GM23248 (cell line): ENCODE measurements around the gene PPDPF. TPM values are rescaled to one million over a fixed set of nuclear protein-coding genes. Genes with fewer than 3 reads are reported as not detected.

Experiments used
- DNase-seq: peaks from one replicate; pipeline ENCODE4 v3.0.0-alpha.2; 2015
- H2AFZ ChIP-seq: fragments of 200-600 bp; sonication (generic); 2 replicates; pipeline ENCODE4 v1.6.1; 2016; ENCODE audit warnings: antibody characterized with exemption
- H3F3A ChIP-seq: fragments of 200-600 bp; sonication (generic); 2 replicates; pipeline ENCODE4 v1.6.1; 2016; ENCODE audit warnings: mild to moderate bottlenecking, antibody characterized with exemption, mixed run types; ENCODE audit not compliant: insufficient read depth
- H3K27ac ChIP-seq: fragments of 200-600 bp; sonication (generic); 2 replicates; pipeline ENCODE4 v1.5.1; 2016; ENCODE audit warnings: mild to moderate bottlenecking
- H3K27me3 ChIP-seq: fragments of 200-600 bp; sonication (generic); replicated peaks from 2 replicates; pipeline ENCODE4 v1.6.1; 2016; ENCODE audit warnings: mild to moderate bottlenecking; ENCODE audit not compliant: insufficient read depth
- H3K36me3 ChIP-seq: fragments of 200-600 bp; sonication (generic); 2 replicates; pipeline ENCODE4 v1.6.1; 2016; ENCODE audit warnings: low read depth, mild to moderate bottlenecking
- H3K4me1 ChIP-seq: fragments of 200-600 bp; sonication (generic); 2 replicates; pipeline ENCODE4 v1.6.1; 2016; ENCODE audit warnings: mild to moderate bottlenecking; ENCODE audit not compliant: insufficient read depth
- H3K4me2 ChIP-seq: fragments of 200-600 bp; sonication (generic); one replicate; pipeline ENCODE4 v1.6.1; 2016; ENCODE audit warnings: mild to moderate bottlenecking; ENCODE audit not compliant: unreplicated experiment
- H3K4me3 ChIP-seq: fragments of 200-600 bp; sonication (generic); 2 replicates; pipeline ENCODE4 v1.5.1; 2016; ENCODE audit warnings: mild to moderate bottlenecking
- H3K79me2 ChIP-seq: fragments of 200-600 bp; sonication (generic); 2 replicates; pipeline ENCODE4 v1.6.1; 2016; ENCODE audit warnings: mild to moderate bottlenecking; ENCODE audit not compliant: insufficient read depth
- H3K9ac ChIP-seq: fragments of 200-600 bp; sonication (generic); 2 replicates; pipeline ENCODE4 v1.6.1; 2016; ENCODE audit warnings: mild to moderate bottlenecking
- H3K9me2 ChIP-seq: fragments of 200-600 bp; sonication (generic); 2 replicates; pipeline ENCODE4 v1.6.1; 2016; ENCODE audit warnings: mixed run types, mild to moderate bottlenecking, moderate library complexity; ENCODE audit not compliant: insufficient read depth
- H3K9me3 ChIP-seq: fragments of 200-600 bp; sonication (generic); one replicate; pipeline ENCODE4 v1.6.1; 2017; ENCODE audit warnings: low read depth
- H4K20me1 ChIP-seq: fragments of 200-600 bp; sonication (generic); 2 replicates; pipeline ENCODE4 v1.6.0; 2016; ENCODE audit not compliant: insufficient read depth
- EZH2 ChIP-seq: fragments of 200-600 bp; sonication (generic); IDR thresholded peaks from 2 replicates; pipeline ENCODE4 v1.6.1; 2018; ENCODE audit warnings: antibody characterized with exemption, mild to moderate bottlenecking; ENCODE audit not compliant: insufficient read depth, poor library complexity, severe bottlenecking
- EZH2phosphoT487 ChIP-seq: fragments of 200-600 bp; sonication (generic); IDR thresholded peaks from 2 replicates; pipeline ENCODE4 v1.6.1; 2018; ENCODE audit warnings: antibody characterized with exemption, moderate library complexity, mild to moderate bottlenecking, low read depth; ENCODE audit not compliant: insufficient read depth
- WGBS, 2 experiments: methylation state at CpG; one replicate each; pipeline ENCODE4 v1.1.6; 2015 to 2017; ENCODE audit warnings: low lambda C conversion rate in 2 of 2, low coverage in 1 of 2; ENCODE audit errors: missing lambda C conversion rate in 2 of 2; 5-methylcytosine and 5-hydroxymethylcytosine counted together
- in situ Hi-C: fragments of 300-500 bp; cut with MboI; formaldehyde crosslinking; loops from 2 replicates; pipeline ENCODE4 v1.15.0; 2020
- polyA plus RNA-seq: library from polyadenylated mRNA; unstranded; fragments of >200 nt; fragmentation: Nextera tagmentation; extraction: Ambion mirVana; gene quantifications from 2 replicates; pipeline ENCODE4 v1.2.1, GENCODE V29; 2016
- total RNA-seq: library from RNA; depleted of rRNA; stranded (reverse); fragments of >200 nt; shearing (Covaris generic); gene quantifications from 2 replicates; pipeline ENCODE4 v1.2.3, GENCODE V29; 2014

The PPDPF gene
- total and polyA plus RNA-seq, 2 experiments from 2014 or later = 170 to 236 TPM

DNA sequence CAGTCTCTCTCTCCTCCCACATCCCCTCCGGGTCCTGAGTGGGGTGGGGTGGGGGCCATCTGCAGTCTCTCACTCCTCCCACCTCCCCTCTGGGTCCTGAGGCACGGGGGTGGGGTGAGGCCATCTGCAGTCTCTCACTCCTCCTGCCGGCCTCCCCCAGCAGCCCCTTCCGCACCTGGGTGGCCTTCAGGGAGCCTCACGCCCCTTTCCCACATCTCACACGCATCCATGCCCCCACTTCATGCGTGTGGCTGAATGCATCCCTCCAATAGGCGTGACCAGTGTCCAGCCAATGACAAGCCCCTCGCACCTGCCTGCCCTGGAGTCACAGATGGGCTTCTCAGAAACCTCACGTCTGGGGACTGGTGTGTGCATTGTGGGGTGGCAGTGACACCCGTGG is 28.0 kb downstream of the PPDPF start:
- no peaks in the 10 kb centered on the region for H3K36me3 ChIP-seq
- whole genome bisulfite sequencing, 2 experiments = 14 to 17% methylated on average over 9 to 11 of the region's 11 CpGs
- no peak for TF ChIP-seq EZH2phosphoT487
- no peak for TF ChIP-seq EZH2
- 0 out of 2 replicates have a peak, but pooled peaks cover 11% of the 10 kb centered on the region for H3F3A ChIP-seq
- H4K20me1 ChIP-seq = no peaks in the 10 kb centered on the region
- H3K4me3 ChIP-seq = no peak overlapping the region
- no peak overlapping the region for H3K9ac ChIP-seq
- in situ Hi-C loops = no loop called here
- no peak overlapping the region for H2AFZ ChIP-seq
- H3K79me2 ChIP-seq = no peaks in the 10 kb centered on the region
- no peaks in the 10 kb centered on the region for H3K9me3 ChIP-seq
- H3K4me1 ChIP-seq = no peaks in the 10 kb centered on the region
- no peaks in the 10 kb centered on the region for H3K9me2 ChIP-seq
- DNase-seq = no peak
- H3K27ac ChIP-seq = no peak overlapping the region
- no peaks in the 10 kb centered on the region; the same call in 1 of the 2 replicates for H3K27me3 ChIP-seq
- no peak overlapping the region for H3K4me2 ChIP-seq

DNA sequence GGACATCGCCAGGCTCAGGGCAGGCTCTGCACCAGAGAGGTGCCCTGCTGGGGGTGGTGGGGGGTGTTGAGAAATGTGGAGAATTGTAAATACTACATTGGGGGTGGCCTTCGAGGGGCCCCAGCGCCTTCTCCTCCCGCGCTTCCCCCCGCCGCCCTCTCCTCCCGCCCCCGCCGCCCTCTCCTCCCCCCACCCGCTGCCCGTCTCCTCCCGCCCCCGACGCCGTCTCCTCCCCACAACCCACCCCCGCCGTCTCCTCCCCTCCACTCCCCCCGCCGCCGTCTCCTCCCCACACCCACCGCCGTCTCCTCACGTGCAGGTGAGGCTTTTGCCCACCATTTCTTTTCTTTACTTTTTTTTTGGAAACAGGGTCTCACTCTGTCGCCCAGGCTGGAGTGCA is 28.5 kb downstream of the PPDPF start:
- no peak overlapping the region for H2AFZ ChIP-seq
- H3F3A ChIP-seq = 0 out of 2 replicates have a peak, but pooled peaks cover 11% of the 10 kb centered on the region
- no peak for DNase-seq
- no peaks in the 10 kb centered on the region for H3K9me3 ChIP-seq
- no peaks in the 10 kb centered on the region for H3K36me3 ChIP-seq
- 25 to 37% methylated on average over 6 to 25 of the region's 25 CpGs for WGBS, 2 experiments
- no peaks in the 10 kb centered on the region for H3K9me2 ChIP-seq
- H3K4me1 ChIP-seq = no peaks in the 10 kb centered on the region
- no peak for TF ChIP-seq EZH2phosphoT487
- no peak for TF ChIP-seq EZH2
- H3K9ac ChIP-seq = no peak overlapping the region
- no peaks in the 10 kb centered on the region for H3K79me2 ChIP-seq
- H3K27ac ChIP-seq = no peak overlapping the region
- H3K4me3 ChIP-seq = no peak overlapping the region
- in situ Hi-C loops = no loop called here
- H3K27me3 ChIP-seq = no peaks in the 10 kb centered on the region; the same call in 1 of the 2 replicates
- H3K4me2 ChIP-seq = no peak overlapping the region
- H4K20me1 ChIP-seq = no peaks in the 10 kb centered on the region

GRCh38 chr20:63549679-63550282 is 29.2 kb downstream of the PPDPF start:
- in situ Hi-C loops = no loop called here
- 77% methylated on average over 5 to 18 of the region's 18 CpGs for WGBS, 2 experiments

GRCh38 chr20:63551068-63551467 is 30.5 kb downstream of the PPDPF start:
- Histone ChIP-seq H3K27me3 (no peaks in the 10 kb centered on the region; the same call in 1 of the 2 replicates), H3K36me3 (no peaks in the 10 kb centered on the region), H3K9me3 (no peaks in the 10 kb centered on the region), H3F3A (0 out of 2 replicates have a peak, but pooled peaks cover 11% of the 10 kb centered on the region), H3K79me2 (no peaks in the 10 kb centered on the region), H3K9ac (no peak overlapping the region), H3K27ac (no peak overlapping the region), H3K4me1 (no peaks in the 10 kb centered on the region), H4K20me1 (no peaks in the 10 kb centered on the region), H3K9me2 (no peaks in the 10 kb centered on the region), H3K4me3 (no peak overlapping the region), H2AFZ (no peak overlapping the region), H3K4me2 (no peak overlapping the region)
- TF ChIP-seq EZH2 (no peak), EZH2phosphoT487 (no peak)
- WGBS, 2 experiments = 21 to 22% methylated on average over 9 of the region's 9 CpGs
- in situ Hi-C loops = no loop called here
- DNase-seq = no peak

More at GRCh38 chr20:63549679-63550282, 29.2 kb downstream of the PPDPF start:
- Histone ChIP-seq H3K27me3 (no peaks in the 10 kb centered on the region; the same call in 1 of the 2 replicates), H3K4me1 (no peaks in the 10 kb centered on the region), H3K4me2 (no peak overlapping the region), H3F3A (0 out of 2 replicates have a peak, but pooled peaks cover 11% of the 10 kb centered on the region), H4K20me1 (no peaks in the 10 kb centered on the region), H3K4me3 (no peak overlapping the region), H3K9me2 (no peaks in the 10 kb centered on the region), H2AFZ (no peak overlapping the region), H3K36me3 (no peaks in the 10 kb centered on the region), H3K9ac (no peak overlapping the region), H3K79me2 (no peaks in the 10 kb centered on the region), H3K27ac (no peak overlapping the region), H3K9me3 (no peaks in the 10 kb centered on the region)
- no peak for DNase-seq
- TF ChIP-seq EZH2phosphoT487 (no peak), EZH2 (no peak)
